ENCODE data around the gene UCN.

GRCh38 chr2:27270670-27271069 lies 37.6 kb downstream of the UCN start:
- TF ChIP-seq CTCF (IDR thresholded peaks at IDR 0.05; ENCODE audit: low read depth, low read length), result no peak
- 0 out of 2 replicates have a peak, but pooled peaks have one; percentile 15 for TF ChIP-seq MAX (IDR thresholded peaks at IDR 0.05; ENCODE audit: low read depth, low read length)
- no peak for TF ChIP-seq POLR2A (IDR thresholded peaks at IDR 0.05; ENCODE audit: extremely low read depth, insufficient read length)
- TF ChIP-seq MYC (IDR thresholded peaks at IDR 0.05; ENCODE audit: low read depth, low read length), result no peak

Measured in NB4 (cell line).